ENCODE results near the gene ARHGAP24.

GRCh38 chr4:85793233-85793585 lies 318.3 kb downstream of the ARHGAP24 start:
- TF ChIP-seq CTCF (IDR thresholded peaks at IDR 0.05) = no peak
- no peak for TF ChIP-seq EP300 (IDR thresholded peaks at IDR 0.05)

Measured in ovary (tissue), 3 donors.